ENCODE data around the gene AZIN2.
"Not testable (repeated sequence)": the region's sequence is repeated elsewhere in the genome, so short reads cannot be mapped to it uniquely, and the experiment has no call there.

The AZIN2 gene

DNA sequence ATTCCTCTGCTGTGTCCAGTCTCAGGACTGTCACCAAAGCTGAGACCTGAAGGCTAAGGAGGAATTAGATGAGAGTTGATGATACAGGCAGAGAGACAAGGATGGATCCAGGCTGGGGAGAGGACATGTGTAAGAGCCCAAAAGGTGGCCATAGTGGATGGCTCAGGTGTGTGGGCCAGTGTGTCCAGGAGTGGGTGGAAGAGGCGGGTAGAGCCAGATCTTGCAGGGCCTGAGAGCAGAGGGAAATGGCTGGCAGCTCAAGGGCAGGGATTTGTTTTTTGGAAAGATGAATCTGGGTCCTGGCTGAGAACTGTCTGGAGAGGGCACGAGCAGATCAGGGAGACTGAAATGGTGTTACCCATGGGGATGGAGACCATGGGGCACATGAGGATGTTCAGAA is 38.1 kb downstream of the AZIN2 start:
- no peak for DNase-seq (ENCODE audit: extremely low read depth, low read depth)
- TF ChIP-seq, protein P1, sequence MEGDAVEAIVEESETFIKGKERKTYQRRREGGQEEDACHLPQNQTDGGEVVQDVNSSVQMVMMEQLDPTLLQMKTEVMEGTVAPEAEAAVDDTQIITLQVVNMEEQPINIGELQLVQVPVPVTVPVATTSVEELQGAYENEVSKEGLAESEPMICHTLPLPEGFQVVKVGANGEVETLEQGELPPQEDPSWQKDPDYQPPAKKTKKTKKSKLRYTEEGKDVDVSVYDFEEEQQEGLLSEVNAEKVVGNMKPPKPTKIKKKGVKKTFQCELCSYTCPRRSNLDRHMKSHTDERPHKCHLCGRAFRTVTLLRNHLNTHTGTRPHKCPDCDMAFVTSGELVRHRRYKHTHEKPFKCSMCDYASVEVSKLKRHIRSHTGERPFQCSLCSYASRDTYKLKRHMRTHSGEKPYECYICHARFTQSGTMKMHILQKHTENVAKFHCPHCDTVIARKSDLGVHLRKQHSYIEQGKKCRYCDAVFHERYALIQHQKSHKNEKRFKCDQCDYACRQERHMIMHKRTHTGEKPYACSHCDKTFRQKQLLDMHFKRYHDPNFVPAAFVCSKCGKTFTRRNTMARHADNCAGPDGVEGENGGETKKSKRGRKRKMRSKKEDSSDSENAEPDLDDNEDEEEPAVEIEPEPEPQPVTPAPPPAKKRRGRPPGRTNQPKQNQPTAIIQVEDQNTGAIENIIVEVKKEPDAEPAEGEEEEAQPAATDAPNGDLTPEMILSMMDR (IDR thresholded peaks at IDR 0.05; ENCODE audit: low read depth, low read length, missing control alignments), result no peak

DNA sequence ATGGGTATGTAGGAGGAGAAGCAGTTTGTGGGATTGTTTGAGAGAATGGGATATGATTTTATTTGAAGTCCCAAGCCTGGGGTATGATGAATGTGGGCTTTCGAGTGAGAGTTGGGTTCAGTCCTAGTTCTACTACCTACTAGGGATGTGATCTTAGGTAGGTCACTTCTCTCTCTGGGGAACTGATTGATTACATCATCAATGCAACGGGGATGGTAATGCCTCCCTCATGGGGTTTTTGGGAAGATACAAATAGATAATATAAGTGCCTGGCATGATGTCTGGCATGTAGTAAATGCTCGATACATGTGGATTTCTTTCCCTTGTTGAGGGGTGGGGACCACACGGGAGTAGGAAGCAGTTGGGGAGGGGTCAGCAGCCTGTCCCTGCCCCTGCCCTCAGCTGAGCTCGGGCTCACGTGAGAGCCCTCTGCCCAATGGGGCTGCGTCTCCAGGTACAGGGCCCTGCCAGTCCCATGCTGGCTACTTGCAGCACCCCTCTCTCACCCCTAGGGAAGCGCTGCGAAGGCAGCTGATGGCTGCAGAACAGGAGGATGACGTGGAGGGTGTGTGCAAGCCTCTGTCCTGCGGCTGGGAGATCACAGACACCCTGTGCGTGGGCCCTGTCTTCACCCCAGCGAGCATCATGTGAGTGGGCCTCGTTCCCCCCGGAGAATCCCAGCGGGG is 38.7 kb downstream of the AZIN2 start:
- DNase-seq (ENCODE audit: extremely low read depth, low read depth), result no peak

More for the DNA sequence above, 38.1 kb downstream of the AZIN2 start:
- no peak overlapping the region for H3K4me3 ChIP-seq (replicated peaks; ENCODE audit: low read depth, low read length)

DNA sequence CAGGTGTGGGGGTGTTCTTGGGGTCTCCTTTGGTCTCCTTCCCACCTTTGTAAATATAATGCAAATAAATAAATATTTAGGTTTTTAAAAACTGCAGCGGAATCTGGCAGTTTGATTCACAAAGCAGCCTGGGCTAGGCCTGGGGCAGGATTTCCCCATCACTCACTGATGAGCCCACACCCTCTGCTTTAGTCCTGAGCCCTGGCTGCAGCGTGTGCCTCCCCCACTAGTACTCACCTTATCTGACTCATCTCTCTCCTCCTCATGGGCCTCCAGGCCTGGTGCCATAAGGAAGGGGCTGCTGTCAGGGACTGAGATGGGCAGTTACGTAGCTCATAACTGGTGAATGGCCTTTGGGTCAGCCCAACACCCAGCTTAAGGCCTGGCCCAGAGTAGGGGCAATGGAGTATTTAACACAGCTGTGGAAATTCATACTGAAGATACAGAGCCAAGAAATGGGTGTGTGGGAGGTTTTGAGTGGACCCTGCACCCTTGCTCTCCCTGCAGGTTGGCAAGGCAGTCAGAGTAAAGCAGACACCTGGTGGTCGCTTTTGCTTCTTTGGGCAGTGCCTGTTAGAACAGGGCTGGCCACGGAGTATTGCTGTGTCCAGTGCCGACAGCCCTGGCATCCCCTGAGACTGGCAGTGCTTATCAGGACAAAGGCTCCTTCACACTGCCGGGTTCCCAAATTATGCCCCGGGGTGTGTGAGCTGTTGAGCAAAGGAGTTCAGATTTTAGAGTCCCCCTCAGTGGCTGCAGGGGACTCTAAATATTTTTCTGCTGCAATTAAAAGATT is 39.7 kb downstream of the AZIN2 start:
- TF ChIP-seq, protein P1 (IDR thresholded peaks at IDR 0.05; ENCODE audit: low read depth, low read length, missing control alignments), result no peak
- H3K4me3 ChIP-seq (replicated peaks; ENCODE audit: low read depth, low read length), result no peak overlapping the region
- no peak for DNase-seq (ENCODE audit: extremely low read depth, low read depth)

More for the DNA sequence above, 38.7 kb downstream of the AZIN2 start:
- no peak overlapping the region for H3K4me3 ChIP-seq (replicated peaks; ENCODE audit: low read depth, low read length)
- TF ChIP-seq, protein P1 (IDR thresholded peaks at IDR 0.05; ENCODE audit: low read depth, low read length, missing control alignments), result no peak

DNA sequence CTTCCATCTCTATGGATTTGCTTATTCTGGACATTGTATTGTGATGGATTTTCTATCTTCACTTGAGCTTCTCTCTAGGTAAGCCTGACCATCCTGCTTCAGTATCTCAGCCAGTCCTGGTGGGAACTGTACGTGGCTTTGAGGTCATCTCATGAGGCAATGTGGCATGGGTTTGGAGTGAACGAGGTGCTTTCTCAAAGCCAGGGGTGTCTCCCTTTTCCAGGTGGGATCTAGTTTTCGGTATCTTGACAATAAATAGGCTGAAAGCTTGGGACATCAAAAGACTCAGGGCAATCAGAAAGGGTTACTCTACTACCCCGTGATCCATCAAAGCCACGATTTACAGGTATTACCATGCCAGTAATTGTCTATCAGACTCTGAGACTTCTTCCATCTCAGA is 40.8 kb downstream of the AZIN2 start:
- H3K4me3 ChIP-seq (replicated peaks; ENCODE audit: low read depth, low read length), result no peak overlapping the region
- TF ChIP-seq, protein P1 (IDR thresholded peaks at IDR 0.05; ENCODE audit: low read depth, low read length, missing control alignments), result no peak
- no peak for DNase-seq (ENCODE audit: extremely low read depth, low read depth)

DNA sequence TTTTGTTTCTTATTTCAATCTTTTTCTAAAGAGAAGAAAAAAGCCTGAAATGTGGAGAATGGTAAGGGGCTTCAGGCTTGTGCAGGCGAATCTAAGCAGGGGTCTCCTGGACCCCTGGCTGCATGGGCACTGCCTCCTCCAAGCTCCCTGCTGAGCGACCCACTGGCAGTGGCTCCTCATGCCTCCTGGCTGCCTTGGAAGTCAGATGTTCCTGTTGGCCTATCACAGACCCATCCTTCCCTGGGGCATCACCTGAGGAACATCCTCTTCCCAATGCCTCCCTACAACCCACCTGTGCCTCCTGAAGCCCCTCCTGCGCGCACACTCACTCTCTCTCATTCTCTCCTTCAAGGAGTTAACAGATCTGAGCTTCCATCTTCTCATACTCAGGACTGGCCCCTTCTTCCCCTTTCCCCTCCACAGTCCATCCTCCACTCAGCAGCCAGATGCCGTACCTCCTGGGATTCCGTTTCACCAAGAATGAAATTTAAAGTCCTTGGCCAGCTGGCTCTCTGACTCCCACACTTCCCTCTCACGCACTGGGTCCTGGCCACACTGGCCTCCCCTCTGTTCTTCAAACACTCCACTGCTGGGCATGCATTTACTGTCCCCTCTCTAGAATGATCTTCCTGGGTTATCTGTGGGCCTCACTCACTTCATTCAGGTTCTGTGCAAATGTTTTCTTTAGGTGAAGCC is 41.7 kb downstream of the AZIN2 start:
- TF ChIP-seq, protein P1 (IDR thresholded peaks at IDR 0.05; ENCODE audit: low read depth, low read length, missing control alignments), result no peak
- no peak for DNase-seq (ENCODE audit: extremely low read depth, low read depth)
- H3K4me3 ChIP-seq (replicated peaks; ENCODE audit: low read depth, low read length), result no peak overlapping the region

DNA sequence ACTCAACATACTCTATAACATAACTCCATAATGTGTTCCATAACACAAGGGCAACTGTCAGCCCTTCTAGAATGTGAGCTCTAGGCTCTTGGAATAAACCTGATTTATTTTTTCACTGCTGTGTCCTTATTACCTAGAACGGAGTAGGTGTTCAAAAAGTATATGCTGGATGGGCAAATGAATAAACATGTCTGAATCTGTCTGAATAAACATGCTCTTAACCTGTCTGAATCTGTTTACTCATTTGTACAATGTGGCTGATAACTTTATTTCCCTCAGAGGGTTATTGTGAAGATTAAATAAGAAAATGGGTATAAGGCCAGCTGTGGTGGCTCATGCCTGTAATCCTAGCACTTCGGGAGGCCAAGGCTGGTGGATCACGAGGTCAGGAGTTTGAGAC is 42.3 kb downstream of the AZIN2 start:
- H3K4me3 ChIP-seq (replicated peaks; ENCODE audit: low read depth, low read length), result no peak overlapping the region
- TF ChIP-seq, protein P1 (IDR thresholded peaks at IDR 0.05; ENCODE audit: low read depth, low read length, missing control alignments), result no peak
- no peak for DNase-seq (ENCODE audit: extremely low read depth, low read depth)

DNA sequence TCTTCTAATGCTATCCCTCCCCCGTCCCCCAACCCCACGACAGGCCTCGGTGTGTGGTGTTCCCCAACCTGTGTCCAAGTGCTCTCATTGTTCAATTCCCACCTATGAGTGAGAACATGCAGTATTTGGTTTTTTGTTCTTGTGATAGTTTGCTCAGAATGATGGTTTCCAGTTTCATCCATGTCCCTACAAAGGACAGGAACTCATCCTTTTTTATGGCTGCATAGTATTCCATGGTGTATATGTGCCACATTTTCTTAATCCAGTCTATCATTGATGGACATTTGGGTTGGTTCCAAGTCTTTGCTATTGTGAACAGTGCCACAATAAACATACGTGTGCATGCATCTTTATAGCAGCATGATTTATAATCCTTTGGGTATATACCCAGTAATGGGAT is 43.7 kb downstream of the AZIN2 start:
- not testable (repeated sequence) for DNase-seq (ENCODE audit: extremely low read depth, low read depth)

More for the DNA sequence above, 43.7 kb downstream of the AZIN2 start:
- H3K4me3 ChIP-seq (replicated peaks; ENCODE audit: low read depth, low read length), result not testable (repeated sequence)

Data from HFF-Myc (cell line).